Glutamatergic neuron (in vitro differentiated cells): ENCODE data around the gene COLEC12. TPM values are rescaled to one million over a fixed set of nuclear protein-coding genes. Genes with fewer than 3 reads are reported as not detected.

Experiments
- DNase-seq: peaks from one replicate; pipeline ENCODE4 v3.0.0; 2022
- H3K27ac Mint-ChIP-seq: one replicate; pipeline ENCODE4 v1.8.0; 2020; ENCODE audit warnings: mild to moderate bottlenecking, mixed read lengths, inconsistent platforms; ENCODE audit not compliant: unreplicated experiment
- H3K27me3 Mint-ChIP-seq: one replicate; pipeline ENCODE4 v1.8.0; 2020; ENCODE audit warnings: mild to moderate bottlenecking, moderate library complexity, mixed read lengths, inconsistent platforms; ENCODE audit not compliant: unreplicated experiment
- H3K36me3 Mint-ChIP-seq: one replicate; pipeline ENCODE4 v1.8.0; 2020; ENCODE audit warnings: mild to moderate bottlenecking, mixed read lengths, inconsistent platforms; ENCODE audit not compliant: unreplicated experiment
- H3K4me1 Mint-ChIP-seq: one replicate; pipeline ENCODE4 v1.8.0; 2020; ENCODE audit warnings: mild to moderate bottlenecking, low read depth, mixed read lengths, inconsistent platforms; ENCODE audit not compliant: unreplicated experiment
- H3K4me3 Mint-ChIP-seq: one replicate; pipeline ENCODE4 v1.8.0; 2020; ENCODE audit warnings: mild to moderate bottlenecking, mixed read lengths, inconsistent platforms; ENCODE audit not compliant: unreplicated experiment
- H3K9me3 Mint-ChIP-seq: one replicate; pipeline ENCODE4 v1.8.0; 2020; ENCODE audit warnings: mild to moderate bottlenecking, moderate library complexity, mixed read lengths, inconsistent platforms; ENCODE audit not compliant: unreplicated experiment
- total RNA-seq: library from RNA; stranded (reverse); fragmentation: NEBNext Ultra II Directional; extraction: Animal tissue kit (Norgen Biotek cat#: 25700); gene quantifications from one replicate; pipeline ENCODE4 v1.2.1, GENCODE V29; 2021; ENCODE audit not compliant: unreplicated experiment
- TF ChIP-seq, protein P1 (sequence below): fragments of 200-600 bp; sonication (generic); IDR thresholded peaks from one replicate; pipeline ENCODE4 v1.5.0; 2021; ENCODE audit not compliant: partially characterized antibody, unreplicated experiment

The COLEC12 gene
- total RNA-seq, 1 donor from 2014 or later, result 0.20 TPM

GRCh38 chr18:495017-495416, 5.5 kb downstream of the COLEC12 start:
- TF ChIP-seq, protein P1, sequence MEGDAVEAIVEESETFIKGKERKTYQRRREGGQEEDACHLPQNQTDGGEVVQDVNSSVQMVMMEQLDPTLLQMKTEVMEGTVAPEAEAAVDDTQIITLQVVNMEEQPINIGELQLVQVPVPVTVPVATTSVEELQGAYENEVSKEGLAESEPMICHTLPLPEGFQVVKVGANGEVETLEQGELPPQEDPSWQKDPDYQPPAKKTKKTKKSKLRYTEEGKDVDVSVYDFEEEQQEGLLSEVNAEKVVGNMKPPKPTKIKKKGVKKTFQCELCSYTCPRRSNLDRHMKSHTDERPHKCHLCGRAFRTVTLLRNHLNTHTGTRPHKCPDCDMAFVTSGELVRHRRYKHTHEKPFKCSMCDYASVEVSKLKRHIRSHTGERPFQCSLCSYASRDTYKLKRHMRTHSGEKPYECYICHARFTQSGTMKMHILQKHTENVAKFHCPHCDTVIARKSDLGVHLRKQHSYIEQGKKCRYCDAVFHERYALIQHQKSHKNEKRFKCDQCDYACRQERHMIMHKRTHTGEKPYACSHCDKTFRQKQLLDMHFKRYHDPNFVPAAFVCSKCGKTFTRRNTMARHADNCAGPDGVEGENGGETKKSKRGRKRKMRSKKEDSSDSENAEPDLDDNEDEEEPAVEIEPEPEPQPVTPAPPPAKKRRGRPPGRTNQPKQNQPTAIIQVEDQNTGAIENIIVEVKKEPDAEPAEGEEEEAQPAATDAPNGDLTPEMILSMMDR, result no peak
- Mint-ChIP-seq H3K9me3 (no peaks in the 10 kb centered on the region), H3K27me3 (peaks cover 8% of the 10 kb centered on the region), H3K27ac (no peak overlapping the region), H3K36me3 (no peaks in the 10 kb centered on the region), H3K4me1 (no peaks in the 10 kb centered on the region), H3K4me3 (no peak overlapping the region)
- no peak for DNase-seq

DNA sequence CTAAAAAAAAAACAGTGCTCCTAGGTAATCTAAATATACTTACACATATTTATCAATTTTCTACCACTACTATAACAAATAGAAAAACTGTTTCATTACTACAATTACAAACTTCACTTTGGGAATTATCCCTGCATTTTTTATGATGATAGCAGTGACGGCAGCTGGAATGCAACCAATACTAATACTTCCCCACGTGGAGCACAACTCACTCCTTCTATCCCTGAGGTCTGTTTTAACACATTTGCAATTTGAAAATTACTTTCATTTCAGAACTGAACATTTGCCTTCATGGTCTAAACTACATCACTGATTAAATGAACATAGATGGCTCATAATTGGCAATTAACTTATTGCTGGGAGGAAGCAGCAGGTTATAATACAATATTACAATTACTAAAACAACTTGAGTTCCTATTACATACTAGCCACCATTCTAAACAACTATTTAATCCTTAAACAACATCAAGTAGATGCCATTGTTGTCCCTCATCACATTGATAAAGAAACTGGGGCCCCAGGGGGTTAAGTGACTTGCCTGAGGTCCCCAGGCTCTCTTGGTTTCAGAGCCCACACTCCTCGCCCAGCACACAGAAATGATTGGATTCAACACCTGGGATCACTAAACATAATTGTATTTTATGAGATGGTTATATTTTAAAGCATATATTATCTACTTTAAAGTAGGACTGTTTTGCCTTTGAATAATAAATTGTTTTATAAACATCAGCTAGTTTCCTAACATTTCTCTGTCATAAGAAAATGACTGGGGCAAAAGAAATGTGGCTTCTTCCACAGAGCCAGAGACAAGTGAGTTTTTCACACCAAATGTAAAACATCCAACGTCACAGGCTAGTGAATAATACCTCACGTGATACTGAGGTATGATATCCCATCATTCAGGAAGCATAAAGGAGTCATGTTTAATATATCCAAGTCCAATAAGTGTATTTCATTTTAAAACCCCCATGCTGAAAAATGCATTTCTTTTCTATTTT, 6.2 kb downstream of the COLEC12 start:
- no peak for DNase-seq
- no peaks in the 10 kb centered on the region for H3K4me1 Mint-ChIP-seq
- peaks cover 6% of the 10 kb centered on the region for H3K27me3 Mint-ChIP-seq
- TF ChIP-seq, protein P1, result no peak
- H3K27ac Mint-ChIP-seq, result no peak overlapping the region
- no peak overlapping the region for H3K4me3 Mint-ChIP-seq
- H3K9me3 Mint-ChIP-seq, result peaks cover 2% of the 10 kb centered on the region
- no peaks in the 10 kb centered on the region for H3K36me3 Mint-ChIP-seq

- peaks cover 2% of the 10 kb centered on the region for H3K9me3 Mint-ChIP-seq
- no peak overlapping the region for H3K4me3 Mint-ChIP-seq
- H3K27me3 Mint-ChIP-seq, result peaks cover 2% of the 10 kb centered on the region
- no peaks in the 10 kb centered on the region for H3K36me3 Mint-ChIP-seq
- no peaks in the 10 kb centered on the region for H3K4me1 Mint-ChIP-seq
- DNase-seq, result no peak
- H3K27ac Mint-ChIP-seq, result no peak overlapping the region
- TF ChIP-seq, protein P1, result no peak
Observed at GRCh38 chr18:492451-492850, 8.1 kb downstream of the COLEC12 start.

DNA sequence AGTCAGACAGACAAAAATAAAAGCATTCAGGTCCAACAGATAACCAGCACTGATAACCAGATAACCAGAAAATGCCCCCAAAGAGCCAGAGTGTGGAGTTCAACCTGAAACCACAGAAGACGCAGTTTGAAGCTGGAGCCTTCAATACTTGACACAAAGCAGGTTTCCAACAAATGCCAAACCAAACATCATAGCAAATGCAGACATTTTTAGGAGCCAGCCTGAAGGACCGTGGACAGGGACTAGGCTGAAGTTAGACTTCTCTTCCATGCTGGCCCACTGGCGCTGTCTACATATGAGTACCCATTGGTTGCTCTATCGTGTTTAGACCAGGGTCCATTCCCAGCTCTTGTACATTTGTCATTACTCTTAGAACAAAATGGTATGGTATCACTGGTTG, 9.9 kb downstream of the COLEC12 start:
- H3K4me1 Mint-ChIP-seq, result no peaks in the 10 kb centered on the region
- H3K36me3 Mint-ChIP-seq, result peaks cover 10% of the 10 kb centered on the region
- no peak overlapping the region for H3K27ac Mint-ChIP-seq
- DNase-seq, result no peak
- H3K27me3 Mint-ChIP-seq, result no peaks in the 10 kb centered on the region
- TF ChIP-seq, protein P1, result no peak
- H3K4me3 Mint-ChIP-seq, result no peak overlapping the region
- H3K9me3 Mint-ChIP-seq, result peaks cover 2% of the 10 kb centered on the region

DNA sequence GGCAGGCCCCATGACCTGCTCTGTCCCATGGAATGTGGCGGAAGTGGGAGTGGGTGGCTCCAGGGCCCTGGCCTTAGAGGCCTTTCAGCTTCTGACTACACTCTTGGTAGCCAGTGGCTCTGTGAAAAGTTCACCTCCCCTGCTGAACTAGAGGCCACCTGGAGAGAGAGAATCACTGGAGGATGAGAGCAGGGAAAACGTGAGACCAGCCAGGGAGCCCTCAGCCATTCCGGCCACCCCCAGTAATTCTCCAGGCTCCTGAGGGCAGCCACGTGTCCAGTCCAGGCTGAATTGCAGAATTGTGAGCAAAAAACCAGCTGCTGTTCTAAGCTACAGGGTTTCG, 10.5 kb downstream of the COLEC12 start:
- Mint-ChIP-seq H3K36me3 (peaks cover 10% of the 10 kb centered on the region), H3K9me3 (peaks cover 2% of the 10 kb centered on the region), H3K4me1 (no peaks in the 10 kb centered on the region), H3K27ac (no peak overlapping the region), H3K27me3 (no peaks in the 10 kb centered on the region), H3K4me3 (no peak overlapping the region)
- TF ChIP-seq, protein P1, result no peak
- DNase-seq, result no peak
